Aorta (tissue), 5 donors: ENCODE results near the gene GDF3. TPM values are rescaled to one million over a fixed set of nuclear protein-coding genes. Genes with fewer than 3 reads are reported as not detected.
"Not testable (repeated sequence)": the region's sequence is repeated elsewhere in the genome, so short reads cannot be mapped to it uniquely, and the experiment has no call there.

Experiments
- ATAC-seq: fragments of 200-7000 bp; cut with Tn5 transposase; one replicate; pipeline ENCODE4 v1.9.1; 2022; ENCODE audit warnings: moderate library complexity; ENCODE audit not compliant: low FRiP score
- DNase-seq, 2 donors: peaks; one replicate each; pipeline ENCODE4 v3.0.0-alpha.2; 2020
- H3K27ac ChIP-seq, 2 donors: one replicate each; pipeline ENCODE4 v1.5.1; 2013; ENCODE audit warnings: low read length in 2 of 2, mild to moderate bottlenecking in 2 of 2, moderate library complexity in 2 of 2, control low read depth in 1 of 2, inconsistent platforms in 1 of 2, low read depth in 1 of 2
- H3K27me3 ChIP-seq, 2 donors: one replicate each; pipeline ENCODE4 v1.6.1; 2013; ENCODE audit warnings: control low read depth in 1 of 2, low read length in 1 of 2, mild to moderate bottlenecking in 1 of 2, moderate library complexity in 1 of 2; ENCODE audit not compliant: insufficient read depth in 2 of 2, control insufficient read depth in 1 of 2
- H3K36me3 ChIP-seq, 2 donors: one replicate each; pipeline ENCODE4 v1.6.1; 2013; ENCODE audit warnings: control low read depth in 1 of 2, low read length in 1 of 2, mild to moderate bottlenecking in 1 of 2; ENCODE audit not compliant: insufficient read depth in 2 of 2, control insufficient read depth in 1 of 2
- H3K4me1 ChIP-seq, 2 donors: one replicate each; pipeline ENCODE4 v1.6.1; 2013; ENCODE audit warnings: low read length in 2 of 2, control low read depth in 1 of 2, mild to moderate bottlenecking in 1 of 2, moderate library complexity in 1 of 2; ENCODE audit not compliant: insufficient read depth in 2 of 2, control insufficient read depth in 1 of 2
- H3K4me3 ChIP-seq, 2 donors: one replicate each; pipeline ENCODE4 v1.5.1; 2013; ENCODE audit warnings: low read length in 2 of 2, control low read depth in 1 of 2, mild to moderate bottlenecking in 1 of 2
- H3K9me3 ChIP-seq: one replicate; pipeline ENCODE4 v1.6.1; 2013; ENCODE audit warnings: mild to moderate bottlenecking, low read length; ENCODE audit not compliant: control insufficient read depth
- WGBS, 2 donors: extraction: QIAGEN DNeasy Blood & Tissue Kit; methylation state at CpG; one replicate each; pipeline ENCODE4 v1.1.7; 2013; 5-methylcytosine and 5-hydroxymethylcytosine counted together
- intact Hi-C, 2 donors: fragments of 100-400 bp; cut with DNase I; formaldehyde crosslinking; loops; one replicate each; pipeline versions ENCODE4 v1.14.2 to v1.15.0; 2022
- polyA plus RNA-seq, 2 donors: library from polyadenylated mRNA; stranded (reverse); fragments of 200-250 nt; gene quantifications; one replicate each; pipeline ENCODE4 v1.2.3, GENCODE V29; 2013
- total RNA-seq, 2 donors: library from RNA; stranded (reverse); fragmentation: NEBNext Ultra II Directional; extraction: Animal tissue kit (Norgen Biotek cat#: 25700); gene quantifications; one replicate each; pipeline ENCODE4 v1.2.1, GENCODE V29; 2021
- donor health status: healthy with polysubstance abuse.
- donor health status: Bipolar disorder and iron deficiency.
- donor health status: DM: no; HTN: no; CAD: no.
- donor health status: DM: no; HTN: no; CAD: no.
- donor health status: DM: yes; HTN: yes; CAD: no.

The GDF3 gene
- total and polyA plus RNA-seq, 4 donors: 0.30 to 0.84 TPM; not detected in 2

DNA sequence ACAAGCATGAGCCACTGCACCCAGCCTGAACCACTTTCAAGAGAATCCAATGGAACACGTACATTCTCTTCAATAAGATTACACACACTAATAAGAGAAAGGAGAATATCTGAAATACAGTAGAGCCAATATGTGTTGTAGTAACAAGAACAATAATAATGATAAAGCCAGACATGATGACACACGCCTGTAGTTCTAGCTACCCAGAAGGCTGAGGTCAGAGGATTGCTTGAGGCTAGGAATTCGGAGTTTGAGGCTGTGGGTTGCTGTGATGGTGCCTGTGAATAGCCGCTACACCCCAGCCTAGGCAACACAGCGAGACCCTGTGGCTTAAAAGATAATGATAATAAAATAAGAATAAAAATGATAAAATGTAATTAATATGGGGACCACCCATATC, 45.5 kb downstream of the GDF3 start:
- Histone ChIP-seq H3K9me3 (no peaks in the 10 kb centered on the region), H3K4me1 (no peaks in the 10 kb centered on the region), H3K27ac (no peak overlapping the region), H3K36me3 (no peaks in the 10 kb centered on the region), H3K4me3 (no peak overlapping the region), H3K27me3 (no peaks in the 10 kb centered on the region)
- ATAC-seq: no peak
- no peak for DNase-seq
- 86 to 89% methylated on average over 5 of the region's 5 CpGs for WGBS, 2 donors
- intact Hi-C loops: no loop called here

DNA sequence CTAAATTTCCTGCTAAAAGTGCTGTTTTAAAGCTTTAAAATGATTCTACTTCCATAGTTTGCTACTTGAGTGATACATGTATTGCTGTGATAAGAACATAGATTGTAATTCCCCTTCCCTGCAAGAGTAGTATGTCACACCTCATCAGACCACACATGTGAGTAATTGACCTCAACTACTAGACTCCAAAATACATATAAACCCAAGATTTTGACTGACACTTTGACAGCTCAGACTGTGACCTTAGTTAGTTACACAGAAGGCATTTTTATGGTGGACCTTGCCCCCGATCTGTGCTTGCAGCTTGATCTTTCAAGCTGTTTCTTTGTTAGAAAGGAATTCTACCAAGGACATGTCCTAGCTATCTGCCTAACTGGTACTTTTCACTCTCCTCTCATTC, 48.5 kb downstream of the GDF3 start:
- Histone ChIP-seq H3K36me3 (no peaks in the 10 kb centered on the region), H3K27ac (no peak overlapping the region), H3K27me3 (no peaks in the 10 kb centered on the region), H3K4me1 (no peaks in the 10 kb centered on the region), H3K9me3 (no peaks in the 10 kb centered on the region), H3K4me3 (no peak overlapping the region)
- ATAC-seq (no peak), DNase-seq (no peak)
- 0% methylated on average over 1 of the region's 1 CpG for WGBS, 2 donors
- intact Hi-C loops: no loop called here

DNA sequence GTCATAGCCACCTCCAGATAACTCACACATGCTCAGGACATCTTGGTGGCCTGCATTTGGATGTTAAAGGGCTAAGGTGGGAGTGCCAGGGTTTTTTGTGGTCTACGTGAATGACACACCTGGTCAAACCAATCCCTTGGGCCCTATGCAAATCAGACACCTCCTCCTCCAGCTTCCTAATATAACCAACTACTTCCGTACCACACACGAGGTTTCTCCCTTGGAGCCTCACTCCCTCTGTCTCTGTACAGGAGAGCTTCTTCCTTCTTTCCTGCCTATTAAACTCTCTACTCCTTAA, 49.4 kb downstream of the GDF3 start:
- ATAC-seq: no peak
- Histone ChIP-seq H3K27me3 (no peaks in the 10 kb centered on the region), H3K4me3 (no peak overlapping the region), H3K27ac (no peak overlapping the region), H3K4me1 (no peaks in the 10 kb centered on the region), H3K36me3 (no peaks in the 10 kb centered on the region), H3K9me3 (no peaks in the 10 kb centered on the region)
- intact Hi-C loops: no loop called here
- DNase-seq: no peak
- 62 to 63% methylated on average over 3 of the region's 3 CpGs for WGBS, 2 donors

GRCh38 chr12:7645395-7646177, 50.0 kb downstream of the GDF3 start:
- Histone ChIP-seq H3K4me1 (no peaks in the 10 kb centered on the region), H3K36me3 (no peaks in the 10 kb centered on the region), H3K9me3 (no peaks in the 10 kb centered on the region), H3K27me3 (no peaks in the 10 kb centered on the region), H3K27ac (no peak overlapping the region), H3K4me3 (no peak overlapping the region)
- DNase-seq (no peak), ATAC-seq (no peak)
- 16 to 24% methylated on average over 8 of the region's 8 CpGs for WGBS, 2 donors
- intact Hi-C loops: no loop called here

GRCh38 chr12:7642876-7643309, 52.7 kb downstream of the GDF3 start:
- Histone ChIP-seq H3K4me3 (no peak overlapping the region), H3K36me3 (no peaks in the 10 kb centered on the region), H3K4me1 (no peaks in the 10 kb centered on the region), H3K27me3 (no peaks in the 10 kb centered on the region), H3K9me3 (no peaks in the 10 kb centered on the region), H3K27ac (no peak overlapping the region)
- DNase-seq (no peak), ATAC-seq (no peak)
- WGBS, 2 donors: 52 to 57% methylated on average over 8 of the region's 8 CpGs
- intact Hi-C loops: no loop called here

DNA sequence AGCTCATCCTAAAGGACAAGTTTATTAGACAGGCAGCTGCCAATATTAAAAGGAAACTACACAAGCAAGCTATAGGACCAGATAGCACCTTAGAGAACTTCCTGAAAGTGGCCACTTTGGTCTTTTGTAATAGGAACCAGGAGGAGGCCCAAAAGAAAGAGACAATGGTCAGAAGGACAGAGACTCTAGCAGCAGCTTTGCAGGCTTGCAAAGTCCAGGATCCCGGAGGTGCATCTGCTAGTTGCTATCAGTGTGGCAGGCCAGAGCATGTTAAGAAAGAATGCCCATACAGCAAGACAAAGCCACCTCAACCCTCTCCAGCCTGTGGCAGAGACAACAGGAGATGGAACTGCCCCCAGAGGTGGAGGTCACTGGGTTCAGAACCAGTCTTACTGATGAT, 53.3 kb downstream of the GDF3 start:
- H3K27me3 ChIP-seq: no peaks in the 10 kb centered on the region
- no peak for DNase-seq
- intact Hi-C loops: no loop called here
- WGBS, 2 donors: 75 to 82% methylated on average over 1 of the region's 1 CpG
- ATAC-seq: no peak
- no peaks in the 10 kb centered on the region for H3K4me1 ChIP-seq
- no peak overlapping the region for H3K27ac ChIP-seq
- no peak overlapping the region for H3K4me3 ChIP-seq
- no peaks in the 10 kb centered on the region for H3K9me3 ChIP-seq
- H3K36me3 ChIP-seq: no peaks in the 10 kb centered on the region

DNA sequence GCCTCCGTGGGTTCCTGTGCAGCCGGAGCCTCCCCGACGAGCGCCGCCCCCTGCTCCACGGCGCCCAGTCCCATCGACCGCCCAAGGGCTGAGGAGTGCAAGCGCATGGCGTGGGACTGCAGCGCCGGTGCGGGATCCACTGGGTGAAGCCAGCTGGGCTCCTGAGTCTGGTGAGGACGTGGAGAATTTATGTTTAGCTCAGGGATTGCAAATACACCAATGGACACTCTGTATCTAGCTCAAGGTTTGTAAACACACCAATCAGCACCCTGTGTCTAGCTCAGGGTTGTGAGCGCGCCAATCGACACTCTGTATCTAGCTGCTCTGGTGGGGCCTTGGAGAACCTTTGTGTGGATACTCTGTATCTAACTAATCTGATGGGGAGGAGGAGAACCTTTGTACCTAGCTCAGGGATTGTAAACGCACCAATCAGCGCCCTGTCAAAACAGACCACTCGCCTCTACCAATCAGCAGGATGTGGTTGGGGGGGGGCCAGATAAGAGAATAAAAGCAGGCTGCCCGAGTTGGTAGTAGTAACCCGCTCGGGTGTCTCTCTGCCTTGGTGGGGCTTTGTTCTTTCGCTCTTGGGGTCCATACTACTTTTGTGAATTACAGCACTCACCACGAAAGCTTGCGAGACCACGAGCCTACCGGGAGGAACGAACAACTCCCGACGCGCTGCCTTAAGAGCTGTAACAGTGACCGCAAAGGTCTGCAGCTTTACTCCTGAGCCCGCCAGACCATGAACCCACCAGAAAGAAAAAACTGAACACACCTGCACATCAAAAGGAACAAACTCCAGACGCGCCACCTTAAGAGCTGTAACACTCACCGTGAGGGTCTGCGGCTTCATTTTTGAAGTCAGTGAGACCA, 55.2 kb downstream of the GDF3 start:
- H3K27ac ChIP-seq, H3K4me3 ChIP-seq, intact Hi-C loops, ATAC-seq, H3K36me3 ChIP-seq, H3K27me3 ChIP-seq, H3K4me1 ChIP-seq, H3K9me3 ChIP-seq: not testable (repeated sequence)
- peak in 1 of 2 donors; percentile 53 for DNase-seq
- 60 to 68% methylated on average over 38 to 40 of the region's 40 CpGs for WGBS, 2 donors
